ENCODE data around the gene C16orf74. TPM values are rescaled to one million over a fixed set of nuclear protein-coding genes. Genes with fewer than 3 reads are reported as not detected.

C16orf74 gene
- total and polyA plus RNA-seq, 8 donors: 1.1 to 24.9 (median 4.6) TPM; not detected in 3

GRCh38 chr16:85793662-85794298 lies 42.9 kb upstream of the C16orf74 start:
- H3K9me3 ChIP-seq: no peaks in the 10 kb centered on the region
- peaks cover 19 to 59% (median 58%) of the 10 kb centered on the region in 4 donors for H3K36me3 ChIP-seq
- WGBS, 5 donors: 94 to 98% (median 97%) methylated on average over 5 of the region's 5 CpGs
- peaks cover 5 to 29% (median 19%) of the 10 kb centered on the region in 4 donors for H3K4me1 ChIP-seq
- no peak for DNase-seq
- no peak overlapping the region for H3K27ac ChIP-seq
- no peaks in the 10 kb centered on the region for H3K27me3 ChIP-seq
- TF ChIP-seq EP300 (IDR thresholded peaks at IDR 0.05) (no peak), POLR2AphosphoS5 (IDR thresholded peaks at IDR 0.05) (no peak), CTCF (IDR thresholded peaks at IDR 0.05) (no peak), POLR2A (IDR thresholded peaks at IDR 0.05) (no peak)
- H3K4me3 ChIP-seq: no peak overlapping the region
- intact Hi-C loops (cut with DNase I; ENCODE audit: low total_unique reads): no loop called here

- no peaks in the 10 kb centered on the region for H3K27me3 ChIP-seq
- H3K4me1 ChIP-seq: no peaks in the 10 kb centered on the region
- H3K4me3 ChIP-seq: no peak overlapping the region
- no peak overlapping the region for H3K27ac ChIP-seq
- peaks cover 22 to 74% (median 72%) of the 10 kb centered on the region in 4 donors for H3K36me3 ChIP-seq
- 85 to 94% (median 94%) methylated on average over 6 of the region's 6 CpGs for WGBS, 5 donors
- H3K9me3 ChIP-seq: no peaks in the 10 kb centered on the region
- DNase-seq: no peak
- intact Hi-C loops (cut with DNase I; ENCODE audit: low total_unique reads): no loop called here
- TF ChIP-seq POLR2A (IDR thresholded peaks at IDR 0.05): no peak
- TF ChIP-seq CTCF (IDR thresholded peaks at IDR 0.05): no peak
- TF ChIP-seq EP300 (IDR thresholded peaks at IDR 0.05): no peak
- no peak for TF ChIP-seq POLR2AphosphoS5 (IDR thresholded peaks at IDR 0.05)
Observed at GRCh38 chr16:85789773-85790172, 38.9 kb upstream of the C16orf74 start.

GRCh38 chr16:85788819-85789218 lies 37.9 kb upstream of the C16orf74 start:
- H3K9me3 ChIP-seq: no peaks in the 10 kb centered on the region
- intact Hi-C loops (cut with DNase I; ENCODE audit: low total_unique reads): no loop called here
- no peak overlapping the region for H3K27ac ChIP-seq
- no peaks in the 10 kb centered on the region for H3K27me3 ChIP-seq
- no peak overlapping the region for H3K4me3 ChIP-seq
- WGBS, 5 donors: 90 to 96% (median 94%) methylated on average over 11 of the region's 11 CpGs
- H3K36me3 ChIP-seq: peaks cover 22 to 72% (median 66%) of the 10 kb centered on the region in 4 donors
- no peak for DNase-seq
- TF ChIP-seq POLR2A (IDR thresholded peaks at IDR 0.05) (no peak), EP300 (IDR thresholded peaks at IDR 0.05) (no peak), CTCF (IDR thresholded peaks at IDR 0.05) (no peak), POLR2AphosphoS5 (IDR thresholded peaks at IDR 0.05) (no peak)
- no peaks in the 10 kb centered on the region for H3K4me1 ChIP-seq

- H3K4me3 ChIP-seq: no peak overlapping the region
- intact Hi-C loops (cut with DNase I; ENCODE audit: low total_unique reads): no loop called here
- DNase-seq: no peak
- TF ChIP-seq CTCF (IDR thresholded peaks at IDR 0.05) (no peak), POLR2A (IDR thresholded peaks at IDR 0.05) (no peak), POLR2AphosphoS5 (IDR thresholded peaks at IDR 0.05) (no peak), EP300 (IDR thresholded peaks at IDR 0.05) (no peak)
- 89 to 94% (median 93%) methylated on average over 2 of the region's 2 CpGs for WGBS, 5 donors
- no peak overlapping the region for H3K27ac ChIP-seq
- H3K27me3 ChIP-seq: no peaks in the 10 kb centered on the region
- H3K36me3 ChIP-seq: peaks cover 26 to 67% (median 57%) of the 10 kb centered on the region in 4 donors
- H3K9me3 ChIP-seq: no peaks in the 10 kb centered on the region
- H3K4me1 ChIP-seq: peaks cover 9 to 17% (median 12%) of the 10 kb centered on the region in 4 donors
Observed at GRCh38 chr16:85785927-85786326, 35.0 kb upstream of the C16orf74 start.
